Epithelial cell of proximal tubule (primary cell): ENCODE data around the gene FAM163B. TPM values are rescaled to one million over a fixed set of nuclear protein-coding genes. Genes with fewer than 3 reads are reported as not detected.

Source experiments
- DNase-seq: peaks from one replicate; pipeline ENCODE4 v3.0.0-alpha.2; 2011; ENCODE audit warnings: low read depth
- H3K4me3 ChIP-seq: 2 replicates; pipeline ENCODE4 v1.5.1; 2011; ENCODE audit warnings: low read depth, mild to moderate bottlenecking, low read length
- CTCF ChIP-seq: conservative IDR thresholded peaks from 2 replicates; pipeline ENCODE4 v1.5.1; 2012; ENCODE audit warnings: low read depth, mild to moderate bottlenecking, low read length
- total RNA-seq: library from RNA; depleted of rRNA; stranded (reverse); fragments of >200 nt; gene quantifications from 2 replicates; pipeline ENCODE4 v1.2.3, GENCODE V29; 2015

FAM163B gene
- not detected in 2 replicates for total RNA-seq

DNA sequence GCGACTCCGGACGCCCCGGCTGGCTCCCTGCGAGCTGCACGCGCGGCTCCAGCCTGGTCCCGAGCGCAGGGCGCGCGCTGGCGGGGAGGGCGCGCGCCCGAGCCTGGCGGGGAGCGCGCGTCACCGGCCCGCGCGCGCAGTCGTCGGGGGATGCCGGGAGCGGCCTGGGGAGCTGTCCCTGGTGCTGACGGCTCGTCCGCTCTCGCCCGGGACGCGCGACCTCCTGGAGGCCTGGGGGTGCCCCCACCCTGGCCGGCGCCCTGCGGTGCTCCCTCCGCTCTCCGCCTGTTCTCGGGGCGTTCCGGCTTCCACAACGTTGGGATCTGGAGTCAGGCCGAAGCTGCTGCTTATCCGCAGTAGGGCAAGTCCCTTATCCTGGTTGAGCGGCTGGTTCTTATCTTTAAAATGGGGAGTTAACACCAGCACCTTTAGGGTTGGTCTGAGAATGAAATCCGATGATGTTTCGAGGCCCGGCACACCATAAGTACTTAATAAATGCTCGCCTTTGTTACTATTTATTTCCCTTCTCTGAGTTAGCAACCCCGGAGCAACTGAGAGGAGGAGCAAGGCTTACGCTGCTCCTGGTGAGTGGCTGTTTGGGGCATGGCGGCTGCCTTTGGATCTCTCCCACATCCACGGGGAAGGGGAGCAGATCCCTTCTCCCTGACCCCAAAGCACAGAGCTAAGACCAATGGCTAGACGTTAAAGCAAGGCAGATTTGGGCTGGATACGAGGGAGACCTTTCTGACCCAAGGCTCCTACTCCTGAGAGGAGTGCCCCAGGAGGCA lies at the start of gene FAM163B:
Gene FAM163B (minus strand): TSS at position 79 of the 788 bp plus-strand sequence. CDS start 29,166 bp downstream, outside the sequence.
- H3K4me3 ChIP-seq, result no peak within 1 kb of the TSS
- no peak for TF ChIP-seq CTCF
- DNase-seq, result no peak

GRCh38 chr9:133657120-133657661 lies 48.0 kb upstream of the FAM163B start:
- H3K4me3 ChIP-seq, result no peak overlapping the region
- TF ChIP-seq CTCF, result no peak
- DNase-seq, result no peak

GRCh38 chr9:133656211-133657119 lies 47.3 kb upstream of the FAM163B start:
- DNase-seq, result no peak

GRCh38 chr9:133655701-133656100 lies 46.5 kb upstream of the FAM163B start:
- DNase-seq, result no peak
- no peak for TF ChIP-seq CTCF
- no peak overlapping the region for H3K4me3 ChIP-seq

More at GRCh38 chr9:133656211-133657119, 47.3 kb upstream of the FAM163B start:
- no peak for TF ChIP-seq CTCF
- no peak overlapping the region for H3K4me3 ChIP-seq

- no peak for TF ChIP-seq CTCF
- no peak overlapping the region for H3K4me3 ChIP-seq
Measured at GRCh38 chr9:133654736-133655657, 45.8 kb upstream of the FAM163B start.

DNA sequence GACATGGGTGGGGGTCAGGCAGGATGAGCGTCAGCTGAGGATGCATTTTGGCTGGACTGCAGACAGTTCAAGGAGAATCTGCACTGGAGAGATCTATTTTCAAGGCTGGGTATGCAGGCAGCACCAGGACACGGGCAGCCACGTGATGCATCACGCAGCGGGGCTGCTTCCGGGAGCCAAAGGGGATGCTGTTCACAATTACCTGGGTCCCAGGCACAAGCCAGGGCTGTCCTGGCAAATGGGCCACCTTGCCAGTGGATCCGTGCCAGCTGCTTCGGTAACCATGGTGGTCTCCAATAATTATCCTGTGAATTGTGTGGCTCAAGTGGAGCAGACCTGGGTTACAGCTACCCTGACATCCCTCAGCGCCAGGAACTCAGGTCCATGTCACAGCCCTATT lies 44.4 kb upstream of the FAM163B start:
- H3K4me3 ChIP-seq, result no peak overlapping the region
- DNase-seq, result no peak
- no peak for TF ChIP-seq CTCF

More at GRCh38 chr9:133654736-133655657, 45.8 kb upstream of the FAM163B start:
- no peak for DNase-seq
